Gastrocnemius medialis (tissue), 4 donors: ENCODE measurements around the gene CCSER2.

Experiments used
- POLR2A ChIP-seq, 2 donors: fragments of 450-650 bp; IDR thresholded peaks; one replicate each; pipeline ENCODE4 v1.6.1; 2017; ENCODE audit warnings: antibody characterized with exemption in 2 of 2, mild to moderate bottlenecking in 2 of 2, moderate library complexity in 2 of 2
- TF ChIP-seq, protein P1 (sequence below), 5 experiments: fragments of 450-650 bp in 3 of 5; fragments of 200-600 bp in 2 of 5; sonication (generic) in 2 of 5; IDR thresholded peaks in 4 of 5; conservative IDR thresholded peaks in 1 of 5; 1 replicate in 4 of 5; 2 replicates in 1 of 5; pipeline ENCODE4 v1.5.1; 2016 to 2019; ENCODE audit warnings: antibody characterized with exemption in 5 of 5, mild to moderate bottlenecking in 3 of 5, moderate library complexity in 3 of 5

DNA sequence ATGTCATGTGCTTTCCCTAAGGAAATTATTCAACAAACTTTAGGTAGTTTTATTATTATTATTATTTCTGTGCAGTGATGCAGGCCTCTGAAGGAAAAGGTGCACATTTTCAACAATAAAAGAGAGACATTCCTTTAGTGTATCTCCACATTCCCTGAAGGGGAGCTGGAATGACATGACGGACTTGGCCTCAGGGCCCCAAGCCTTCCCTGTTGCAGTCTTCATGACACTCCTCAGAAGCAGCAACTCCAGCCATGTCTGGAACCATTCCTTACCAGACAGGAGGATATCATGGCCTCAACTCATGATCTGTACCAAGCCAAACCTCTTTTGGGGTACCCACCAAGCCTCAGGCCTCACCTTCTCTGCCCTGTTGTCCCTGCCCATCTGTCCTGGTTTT lies 35.2 kb upstream of the CCSER2 start:
- no peak for TF ChIP-seq POLR2A (IDR thresholded peaks at IDR 0.05)
- TF ChIP-seq, protein P1, sequence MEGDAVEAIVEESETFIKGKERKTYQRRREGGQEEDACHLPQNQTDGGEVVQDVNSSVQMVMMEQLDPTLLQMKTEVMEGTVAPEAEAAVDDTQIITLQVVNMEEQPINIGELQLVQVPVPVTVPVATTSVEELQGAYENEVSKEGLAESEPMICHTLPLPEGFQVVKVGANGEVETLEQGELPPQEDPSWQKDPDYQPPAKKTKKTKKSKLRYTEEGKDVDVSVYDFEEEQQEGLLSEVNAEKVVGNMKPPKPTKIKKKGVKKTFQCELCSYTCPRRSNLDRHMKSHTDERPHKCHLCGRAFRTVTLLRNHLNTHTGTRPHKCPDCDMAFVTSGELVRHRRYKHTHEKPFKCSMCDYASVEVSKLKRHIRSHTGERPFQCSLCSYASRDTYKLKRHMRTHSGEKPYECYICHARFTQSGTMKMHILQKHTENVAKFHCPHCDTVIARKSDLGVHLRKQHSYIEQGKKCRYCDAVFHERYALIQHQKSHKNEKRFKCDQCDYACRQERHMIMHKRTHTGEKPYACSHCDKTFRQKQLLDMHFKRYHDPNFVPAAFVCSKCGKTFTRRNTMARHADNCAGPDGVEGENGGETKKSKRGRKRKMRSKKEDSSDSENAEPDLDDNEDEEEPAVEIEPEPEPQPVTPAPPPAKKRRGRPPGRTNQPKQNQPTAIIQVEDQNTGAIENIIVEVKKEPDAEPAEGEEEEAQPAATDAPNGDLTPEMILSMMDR (IDR thresholded peaks at IDR 0.05 in 4 of 5, conservative IDR thresholded peaks at IDR 0.05 in 1 of 5): no peak
